Stimulated activated CD4-positive, alpha-beta T cell treated with anti-CD3 and anti-CD28 coated beads, Interleukin-15, amount 100 ng/mL, for 1 hour (primary cell): ENCODE results near the gene IL24.

Experiments used
- DNase-seq, 2 donors: peaks; one replicate each; pipeline ENCODE4 v3.0.0-alpha.2; 2020; ENCODE audit warnings: low read depth in 1 of 2, low spot score in 1 of 2

IL24 gene

DNA sequence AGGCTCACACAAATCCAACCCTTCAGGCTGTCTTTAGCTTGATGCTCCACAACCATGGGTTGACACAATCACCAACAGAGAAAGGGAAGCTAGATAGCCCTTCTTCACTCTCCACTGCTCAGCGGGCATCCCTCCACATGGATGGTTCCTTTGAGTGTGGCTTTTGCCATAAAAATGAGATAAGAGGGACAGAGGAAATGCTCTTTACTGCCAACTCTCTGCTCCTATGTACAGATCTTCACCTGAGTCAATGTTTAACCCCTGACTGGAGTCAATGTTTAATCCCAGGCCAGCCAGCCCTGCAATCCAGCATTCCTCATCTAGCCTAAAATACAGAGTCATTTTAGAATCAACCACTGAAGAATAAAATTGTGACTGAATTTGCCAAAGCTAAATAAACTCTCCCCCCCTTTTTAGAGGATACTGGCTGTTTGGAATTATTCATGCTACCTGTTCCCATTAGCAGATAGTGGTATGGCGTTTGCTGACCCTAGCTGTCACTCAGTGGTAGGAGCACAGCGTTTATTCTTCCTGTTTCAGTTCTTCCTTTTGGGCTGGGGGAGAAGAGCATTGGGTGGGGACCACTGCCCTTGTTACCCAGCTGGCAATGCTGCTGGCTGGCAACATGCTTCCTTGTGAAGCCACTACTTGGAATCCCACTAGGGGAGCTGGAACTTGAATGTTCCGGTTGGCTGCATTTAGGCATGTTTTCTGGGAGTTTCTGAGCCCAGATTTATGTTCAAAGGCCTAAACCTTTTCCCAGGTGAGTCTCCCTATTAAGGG is 54.3 kb downstream of the IL24 start:
- no peak for DNase-seq

DNA sequence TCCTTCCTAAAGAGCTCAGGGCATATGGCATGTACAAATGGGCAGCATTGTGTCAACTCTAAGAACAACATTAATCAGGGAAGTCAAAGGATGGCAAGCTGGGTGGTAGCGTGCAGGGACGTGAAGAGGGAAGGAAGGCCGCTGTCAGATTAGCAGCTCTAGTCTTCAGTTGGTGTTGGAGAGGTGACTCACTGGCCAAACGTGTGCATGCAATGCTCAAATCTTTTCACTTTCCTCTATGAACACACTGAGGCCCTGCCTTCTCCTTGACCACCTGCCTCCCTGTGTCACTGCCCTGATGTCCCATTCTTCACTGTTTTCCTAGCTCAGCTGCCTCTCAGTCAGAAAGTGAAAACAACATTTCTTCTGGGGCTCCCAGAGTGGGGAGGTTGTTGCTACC is 54.9 kb downstream of the IL24 start:
- no peak for DNase-seq

DNA sequence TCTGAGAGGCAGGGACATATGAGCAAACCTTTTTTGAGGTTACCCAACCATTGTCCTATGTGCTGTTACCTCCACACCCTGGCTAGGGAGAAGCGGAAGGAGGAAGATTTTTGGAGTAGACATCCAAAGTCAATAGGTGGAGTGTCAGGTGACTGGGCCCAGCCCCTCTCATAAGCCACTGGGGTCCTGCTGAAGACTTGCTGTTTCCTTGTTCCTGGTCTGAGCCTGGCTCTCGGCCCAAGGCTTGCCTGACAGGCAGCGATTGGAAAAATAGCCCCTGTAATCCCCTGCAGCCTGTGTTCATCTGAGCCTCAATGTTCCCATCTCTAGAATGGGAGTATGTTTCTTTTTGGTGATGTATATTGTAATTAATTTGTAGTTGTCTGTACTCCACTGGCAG is 55.9 kb downstream of the IL24 start:
- DNase-seq, result no peak

DNA sequence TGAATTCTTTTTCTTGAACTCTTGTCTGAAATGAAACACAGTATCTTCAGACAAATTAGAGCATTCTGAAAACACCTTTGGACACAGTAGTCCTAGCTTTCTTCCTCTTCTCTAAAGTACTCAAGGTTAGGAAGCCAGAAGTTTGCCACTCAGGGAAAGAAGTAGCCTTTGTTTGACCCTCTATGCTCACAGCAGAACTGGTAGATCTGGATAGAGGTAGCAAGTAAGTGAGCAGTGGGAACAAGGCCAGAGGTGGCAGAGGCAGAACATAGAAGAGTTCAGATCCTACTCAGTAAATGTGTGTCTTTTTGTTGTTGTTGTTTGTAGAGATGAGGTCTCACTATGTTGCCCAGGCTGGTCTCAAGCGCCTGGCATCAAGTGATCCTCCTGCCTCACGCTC is 56.4 kb downstream of the IL24 start:
- no peak for DNase-seq
